ENCODE measurements around the gene ERAP2. TPM values are rescaled to one million over a fixed set of nuclear protein-coding genes. Genes with fewer than 3 reads are reported as not detected.

ERAP2 gene
- total and polyA plus RNA-seq, 10 of the 15 experiments (the other 5 are each of a cell fraction or from before 2014, with no cell fraction given) = 4.0 to 28.7 (median 11.7) TPM

GRCh38 chr5:96843140-96843539 is 33.2 kb upstream of the ERAP2 start:
- RAD21 ChIA-PET (ENCODE audit: unreplicated experiment) = no interaction called here
- CTCF ChIA-PET = interaction anchor here (1.2 kb wide), 1 partner anchor 23 kb away, joined by 3 read pairs; no protein-coding TSS in a partner anchor
- Histone ChIP-seq H3K4me1 (ENCODE audit: control insufficient read depth, insufficient read depth, low read length) (no peaks in the 10 kb centered on the region), H2AFZ (ENCODE audit: control insufficient read depth, low read depth, low read length) (no peak overlapping the region), H3K79me2 (ENCODE audit: control insufficient read depth, insufficient read depth, low read length) (no peaks in the 10 kb centered on the region), H4K20me1 (ENCODE audit: control insufficient read depth, insufficient read depth) (no peaks in the 10 kb centered on the region), H3K9me3 (replicated peaks; ENCODE audit: control insufficient read depth, insufficient read depth, low read length) (no peaks in the 10 kb centered on the region; the same call in 2 of the 3 replicates), H3K9ac (ENCODE audit: control insufficient read depth, insufficient read depth, low read length) (no peak overlapping the region), H3K4me3 (no peak overlapping the region), H3K4me2 (ENCODE audit: control insufficient read depth, insufficient read depth) (no peak overlapping the region), H3K36me3 (ENCODE audit: control insufficient read depth in 2 of 2, insufficient read depth in 2 of 2, low read length in 1 of 2) (no peaks in the 10 kb centered on the region), H3K27ac (ENCODE audit: control insufficient read depth, insufficient read depth) (no peak overlapping the region), H3K27me3 (replicated peaks in 1 of 2; ENCODE audit: control insufficient read depth in 2 of 2, insufficient read depth in 2 of 2, low read length in 1 of 2) (no peaks in the 10 kb centered on the region)
- no peak for ATAC-seq
- TF ChIP-seq NBN (IDR thresholded peaks at IDR 0.05) (no peak), NFYB (IDR thresholded peaks at IDR 0.05; ENCODE audit: insufficient read depth, low read depth, low read length) (peak; percentile 39; the same call in 1 of the 2 replicates), SREBF1 (IDR thresholded peaks at IDR 0.05; ENCODE audit: low read length) (no peak), RCOR1 (conservative IDR thresholded peaks at IDR 0.05; ENCODE audit: low read depth, low read length) (no peak)
- 49% methylated on average over 3 of the region's 3 CpGs for WGBS (ENCODE audit: insufficient coverage, insufficient replicate concordance, low lambda C conversion rate, missing lambda C conversion rate)
- FAIRE-seq = no peak
- no peak for DNase-seq (ENCODE audit: low read depth, low spot score)
- in situ Hi-C loops (cut with MboI) (no loop called here), intact Hi-C loops (cut with micrococcal nuclease; ENCODE audit: unreplicated experiment) (no loop called here)
- POLR2A ChIA-PET = no interaction called here
- BruUV-seq (replicated peaks) = no TSS peak
- SMC1A ChIA-PET (ENCODE audit: uncharacterized antibody, unreplicated experiment) = interaction anchor here (1.2 to 1.4 kb wide), 3 partner anchors 20 to 35 kb away, joined by 3 to 6 read pairs (median 4); no protein-coding TSS in a partner anchor

GRCh38 chr5:96844481-96844990 is 31.8 kb upstream of the ERAP2 start:
- FAIRE-seq = peak; percentile 62
- Histone ChIP-seq H3K4me2 (ENCODE audit: control insufficient read depth, insufficient read depth) (no peak overlapping the region), H3K4me1 (ENCODE audit: control insufficient read depth, insufficient read depth, low read length) (no peaks in the 10 kb centered on the region), H3K27ac (ENCODE audit: control insufficient read depth, insufficient read depth) (no peak overlapping the region), H2AFZ (ENCODE audit: control insufficient read depth, low read depth, low read length) (peak overlapping the region; percentile 32), H4K20me1 (ENCODE audit: control insufficient read depth, insufficient read depth) (no peaks in the 10 kb centered on the region), H3K4me3 (no peak overlapping the region), H3K9me3 (replicated peaks; ENCODE audit: control insufficient read depth, insufficient read depth, low read length) (no peaks in the 10 kb centered on the region; the same call in 2 of the 3 replicates), H3K79me2 (ENCODE audit: control insufficient read depth, insufficient read depth, low read length) (no peaks in the 10 kb centered on the region), H3K36me3 (ENCODE audit: control insufficient read depth in 2 of 2, insufficient read depth in 2 of 2, low read length in 1 of 2) (no peaks in the 10 kb centered on the region), H3K9ac (ENCODE audit: control insufficient read depth, insufficient read depth, low read length) (no peak overlapping the region), H3K27me3 (replicated peaks in 1 of 2; ENCODE audit: control insufficient read depth in 2 of 2, insufficient read depth in 2 of 2, low read length in 1 of 2) (no peaks in the 10 kb centered on the region)
- no peak for DNase-seq (ENCODE audit: low read depth, low spot score)
- ChIA-PET POLR2A (no interaction called here), SMC1A (ENCODE audit: uncharacterized antibody, unreplicated experiment) (interaction anchor here (1.1 to 1.7 kb wide), 3 partner anchors 14 to 24 kb away, joined by 3 to 6 read pairs (median 4); no protein-coding TSS in a partner anchor), RAD21 (ENCODE audit: unreplicated experiment) (no interaction called here), CTCF (no interaction called here)
- ATAC-seq = no peak
- WGBS (ENCODE audit: insufficient coverage, insufficient replicate concordance, low lambda C conversion rate, missing lambda C conversion rate) = 60% methylated on average over 4 of the region's 4 CpGs
- in situ Hi-C loops (cut with MboI) (no loop called here), intact Hi-C loops (cut with micrococcal nuclease; ENCODE audit: unreplicated experiment) (no loop called here)
- BruUV-seq (replicated peaks) = no TSS peak
- TF ChIP-seq IRF3 (IDR thresholded peaks at IDR 0.05) (no peak), NFIC (IDR thresholded peaks at IDR 0.05; ENCODE audit: low read depth, low read length) (no peak), POLR2A (IDR thresholded peaks at IDR 0.05; ENCODE audit: low read depth, low read length) (no peak), HDAC2 (IDR thresholded peaks at IDR 0.05) (no peak), ESRRA (IDR thresholded peaks at IDR 0.05; ENCODE audit: low read length) (no peak), KLF5 (IDR thresholded peaks at IDR 0.05; ENCODE audit: partially characterized antibody) (no peak), NR2F1 (conservative IDR thresholded peaks at IDR 0.05) (no peak), MEF2B (IDR thresholded peaks at IDR 0.05; ENCODE audit: partially characterized antibody, poor library complexity, severe bottlenecking) (no peak), CHD4 (IDR thresholded peaks at IDR 0.05) (no peak), TAF1 (IDR thresholded peaks at IDR 0.05; ENCODE audit: borderline replicate concordance, low read depth, low read length) (no peak), ATF2 (IDR thresholded peaks at IDR 0.05; ENCODE audit: low read length) (no peak), CHD1 (IDR thresholded peaks at IDR 0.05; ENCODE audit: low read depth, low read length) (no peak), NRF1 (conservative IDR thresholded peaks at IDR 0.05; ENCODE audit: low read depth, low read length) (no peak), HDGF (IDR thresholded peaks at IDR 0.05) (no peak), SMAD1 (IDR thresholded peaks at IDR 0.05; ENCODE audit: low read depth, partially characterized antibody) (no peak), IRF4 (IDR thresholded peaks at IDR 0.05; ENCODE audit: low read depth, low read length) (no peak)

Data from GM12878 (cell line).